ENCODE results near the gene GNG12. TPM values are rescaled to one million over a fixed set of nuclear protein-coding genes. Genes with fewer than 3 reads are reported as not detected.

GNG12 gene
- polyA plus RNA-seq, 1 donor (not counting 4 experiments of a cell fraction or from before 2014, with no cell fraction given), result 208 TPM

GRCh38 chr1:67674260-67675011, 158.8 kb downstream of the GNG12 start:
- dilution Hi-C loops (cut with MboI; ENCODE audit: extremely low pct_ligation_motif_present, low sequenced_read_pairs), result loop anchor here (25.0 kb wide), 1 partner anchor 137 kb away; no protein-coding TSS in a partner anchor
- no peak overlapping the region for H3K4me3 ChIP-seq (ENCODE audit: control insufficient read depth in 2 of 3, extremely low read depth in 1 of 3, insufficient read depth in 2 of 3, low read depth in 1 of 3, low read length in 3 of 3)
- DNase-seq (ENCODE audit: low read depth, low spot score) (no peak), FAIRE-seq (peak; percentile 32)
- no peaks in the 10 kb centered on the region for H3K27me3 ChIP-seq (ENCODE audit: control insufficient read depth, extremely low read depth, insufficient read depth, low read length)
- H3K9me3 ChIP-seq (ENCODE audit: control insufficient read depth, low read depth, low read length), result no peaks in the 10 kb centered on the region
- TF ChIP-seq CTCF (optimal IDR thresholded peaks at IDR 0.05 in 1 of 3, IDR thresholded peaks at IDR 0.05 in 1 of 3, conservative IDR thresholded peaks at IDR 0.05 in 1 of 3; ENCODE audit: extremely low read depth in 1 of 3, insufficient read depth in 2 of 3, low read length in 3 of 3) (no peak), EZH2 (IDR thresholded peaks at IDR 0.05; ENCODE audit: low read length) (no peak)
- peaks cover 6% of the 10 kb centered on the region for H3K4me1 ChIP-seq (ENCODE audit: control insufficient read depth, extremely low read depth, insufficient read depth, low read length)
- no peak overlapping the region for H3K27ac ChIP-seq (ENCODE audit: control insufficient read depth, insufficient read depth, low read length)
- H3K4me2 ChIP-seq (ENCODE audit: control insufficient read depth, extremely low read depth, insufficient read depth, low read depth, low read length), result no peak overlapping the region
- H2AFZ ChIP-seq (ENCODE audit: control insufficient read depth, low read length), result peak overlapping the region; percentile 46
- H3K9me1 ChIP-seq (ENCODE audit: control insufficient read depth, extremely low read depth, insufficient read depth, low read length), result no peaks in the 10 kb centered on the region
- no peaks in the 10 kb centered on the region for H3K79me2 ChIP-seq (ENCODE audit: control insufficient read depth, insufficient read depth, low read length)
- no peaks in the 10 kb centered on the region for H3K36me3 ChIP-seq (ENCODE audit: control insufficient read depth in 2 of 2, extremely low read depth in 1 of 2, insufficient read depth in 2 of 2, low read length in 2 of 2)
- no peak overlapping the region for H3K9ac ChIP-seq (ENCODE audit: control insufficient read depth, extremely low read depth, insufficient read depth, low read length)
- H4K20me1 ChIP-seq (ENCODE audit: control insufficient read depth, extremely low read depth, insufficient read depth, low read length), result no peaks in the 10 kb centered on the region

DNA sequence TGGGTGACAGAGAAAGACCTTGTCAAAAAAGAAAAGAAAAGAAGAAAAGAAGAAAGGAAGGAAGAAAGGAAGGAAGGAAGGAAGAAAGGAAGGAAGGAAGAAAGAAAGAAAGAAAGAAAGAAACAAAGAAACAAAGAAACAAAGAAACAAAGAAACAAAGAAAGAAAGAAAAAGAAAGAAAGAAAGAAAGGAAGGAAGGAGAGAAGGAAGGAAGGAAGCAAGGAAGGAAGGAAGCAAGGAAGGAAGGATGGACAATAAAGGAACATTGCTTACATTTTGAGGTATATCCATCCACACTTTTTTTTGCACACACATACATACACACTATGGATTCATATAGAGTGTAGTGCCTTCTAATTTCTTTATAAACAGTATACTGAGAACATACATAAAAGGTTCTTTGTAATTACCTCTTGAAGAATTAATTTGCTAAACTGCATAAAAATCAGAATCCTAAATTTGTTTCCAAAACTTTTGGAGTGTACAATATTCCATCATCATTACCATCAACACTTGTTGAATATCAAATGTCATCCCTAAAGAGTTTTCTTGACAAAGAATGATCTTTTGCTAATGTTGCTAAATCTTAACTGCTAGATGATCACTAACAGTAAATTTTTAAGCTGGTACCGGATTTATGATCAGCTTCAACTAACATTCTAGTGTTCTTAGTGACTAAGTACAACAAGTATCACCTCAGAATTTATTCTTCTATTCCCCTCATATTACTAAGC, 159.6 kb downstream of the GNG12 start:
- H3K9me1 ChIP-seq (ENCODE audit: control insufficient read depth, extremely low read depth, insufficient read depth, low read length), result no peaks in the 10 kb centered on the region
- dilution Hi-C loops (cut with MboI; ENCODE audit: extremely low pct_ligation_motif_present, low sequenced_read_pairs), result no loop called here
- FAIRE-seq (no peak), DNase-seq (ENCODE audit: low read depth, low spot score) (no peak)
- no peak overlapping the region for H3K4me3 ChIP-seq (ENCODE audit: control insufficient read depth in 2 of 3, extremely low read depth in 1 of 3, insufficient read depth in 2 of 3, low read depth in 1 of 3, low read length in 3 of 3)
- no peaks in the 10 kb centered on the region for H3K36me3 ChIP-seq (ENCODE audit: control insufficient read depth in 2 of 2, extremely low read depth in 1 of 2, insufficient read depth in 2 of 2, low read length in 2 of 2)
- H2AFZ ChIP-seq (ENCODE audit: control insufficient read depth, low read length), result no peak overlapping the region
- H3K27ac ChIP-seq (ENCODE audit: control insufficient read depth, insufficient read depth, low read length), result no peak overlapping the region
- H3K4me2 ChIP-seq (ENCODE audit: control insufficient read depth, extremely low read depth, insufficient read depth, low read depth, low read length), result no peak overlapping the region
- H3K79me2 ChIP-seq (ENCODE audit: control insufficient read depth, insufficient read depth, low read length), result no peaks in the 10 kb centered on the region
- no peaks in the 10 kb centered on the region for H4K20me1 ChIP-seq (ENCODE audit: control insufficient read depth, extremely low read depth, insufficient read depth, low read length)
- H3K9me3 ChIP-seq (ENCODE audit: control insufficient read depth, low read depth, low read length), result no peaks in the 10 kb centered on the region
- H3K9ac ChIP-seq (ENCODE audit: control insufficient read depth, extremely low read depth, insufficient read depth, low read length), result no peak overlapping the region
- H3K27me3 ChIP-seq (ENCODE audit: control insufficient read depth, extremely low read depth, insufficient read depth, low read length), result no peaks in the 10 kb centered on the region
- peaks cover 4% of the 10 kb centered on the region for H3K4me1 ChIP-seq (ENCODE audit: control insufficient read depth, extremely low read depth, insufficient read depth, low read length)
- TF ChIP-seq CTCF (optimal IDR thresholded peaks at IDR 0.05 in 1 of 3, IDR thresholded peaks at IDR 0.05 in 1 of 3, conservative IDR thresholded peaks at IDR 0.05 in 1 of 3; ENCODE audit: extremely low read depth in 1 of 3, insufficient read depth in 2 of 3, low read length in 3 of 3) (no peak), EZH2 (IDR thresholded peaks at IDR 0.05; ENCODE audit: low read length) (no peak)

Measured in keratinocyte (primary cell).